Measurements from ENCODE around the gene CASQ1. TPM values are rescaled to one million over a fixed set of nuclear protein-coding genes. Genes with fewer than 3 reads are reported as not detected.

Gene CASQ1
- total and polyA plus RNA-seq, 8 donors = 0.17 to 0.71 (median 0.29) TPM; not detected in 1

DNA sequence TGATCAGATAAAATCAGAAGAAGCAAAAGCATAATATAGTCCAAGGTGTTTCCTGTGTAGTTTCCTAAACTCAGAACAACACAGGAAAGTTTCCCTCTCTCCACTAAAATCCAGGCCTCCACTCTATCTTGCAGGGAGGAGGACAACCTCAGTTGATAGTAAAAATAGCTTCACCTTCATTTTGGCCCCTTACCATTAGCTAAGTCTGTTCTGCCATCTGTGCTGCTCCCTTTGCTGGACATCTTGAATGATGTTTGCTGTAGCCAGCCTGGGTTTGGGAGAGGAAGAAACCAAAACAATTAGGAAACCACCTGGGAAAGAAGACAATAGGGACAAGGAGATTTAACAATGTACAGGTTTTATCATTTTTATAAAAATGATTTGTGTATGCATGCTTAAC lies 53.4 kb downstream of the CASQ1 start:
- Histone ChIP-seq H3K27ac (no peak overlapping the region), H3K9me3 (no peaks in the 10 kb centered on the region), H3K4me3 (no peak overlapping the region), H3K4me1 (peaks cover 0 to 5% of the 10 kb centered on the region in 2 donors), H3K27me3 (no peaks in the 10 kb centered on the region), H3K36me3 (peaks cover 1 to 57% of the 10 kb centered on the region in 2 donors)
- TF ChIP-seq, protein P1, sequence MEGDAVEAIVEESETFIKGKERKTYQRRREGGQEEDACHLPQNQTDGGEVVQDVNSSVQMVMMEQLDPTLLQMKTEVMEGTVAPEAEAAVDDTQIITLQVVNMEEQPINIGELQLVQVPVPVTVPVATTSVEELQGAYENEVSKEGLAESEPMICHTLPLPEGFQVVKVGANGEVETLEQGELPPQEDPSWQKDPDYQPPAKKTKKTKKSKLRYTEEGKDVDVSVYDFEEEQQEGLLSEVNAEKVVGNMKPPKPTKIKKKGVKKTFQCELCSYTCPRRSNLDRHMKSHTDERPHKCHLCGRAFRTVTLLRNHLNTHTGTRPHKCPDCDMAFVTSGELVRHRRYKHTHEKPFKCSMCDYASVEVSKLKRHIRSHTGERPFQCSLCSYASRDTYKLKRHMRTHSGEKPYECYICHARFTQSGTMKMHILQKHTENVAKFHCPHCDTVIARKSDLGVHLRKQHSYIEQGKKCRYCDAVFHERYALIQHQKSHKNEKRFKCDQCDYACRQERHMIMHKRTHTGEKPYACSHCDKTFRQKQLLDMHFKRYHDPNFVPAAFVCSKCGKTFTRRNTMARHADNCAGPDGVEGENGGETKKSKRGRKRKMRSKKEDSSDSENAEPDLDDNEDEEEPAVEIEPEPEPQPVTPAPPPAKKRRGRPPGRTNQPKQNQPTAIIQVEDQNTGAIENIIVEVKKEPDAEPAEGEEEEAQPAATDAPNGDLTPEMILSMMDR (IDR thresholded peaks at IDR 0.05) = no peak
- intact Hi-C loops (cut with DNase I) = loop anchor here in 1 of 2 donors (10.0 kb wide), 1 partner anchor 49 kb away; the partner anchor contains the start of gene CASQ1
- DNase-seq (no peak), ATAC-seq (no peak)

DNA sequence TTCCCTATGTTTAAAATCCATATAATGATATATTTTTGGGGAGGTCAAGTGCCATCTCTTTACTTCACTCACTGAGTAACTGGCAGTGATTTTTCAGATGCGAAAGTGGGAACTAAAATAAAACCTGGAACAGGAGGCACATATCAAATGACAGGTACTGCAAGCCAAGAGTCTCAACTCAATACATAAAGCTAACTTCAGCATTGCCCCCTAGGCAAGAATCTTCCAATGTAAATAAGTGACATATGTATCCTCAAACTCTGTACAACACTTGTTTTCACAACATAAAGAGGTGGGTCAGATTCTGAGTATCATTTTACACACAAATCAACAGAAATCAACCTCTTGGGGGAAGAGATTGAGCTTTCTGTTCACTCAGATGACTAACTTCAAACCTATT lies 53.8 kb downstream of the CASQ1 start:
- ATAC-seq (no peak), DNase-seq (no peak)
- Histone ChIP-seq H3K27ac (no peak overlapping the region), H3K36me3 (peaks cover 0 to 52% of the 10 kb centered on the region in 2 donors), H3K4me1 (peaks cover 0 to 5% of the 10 kb centered on the region in 2 donors), H3K4me3 (no peak overlapping the region), H3K9me3 (no peaks in the 10 kb centered on the region), H3K27me3 (no peaks in the 10 kb centered on the region)
- intact Hi-C loops (cut with DNase I) = loop anchor here in 1 of 2 donors (10.0 kb wide), 1 partner anchor 49 kb away; the partner anchor contains the start of gene CASQ1
- TF ChIP-seq, protein P1 (IDR thresholded peaks at IDR 0.05) = no peak

DNA sequence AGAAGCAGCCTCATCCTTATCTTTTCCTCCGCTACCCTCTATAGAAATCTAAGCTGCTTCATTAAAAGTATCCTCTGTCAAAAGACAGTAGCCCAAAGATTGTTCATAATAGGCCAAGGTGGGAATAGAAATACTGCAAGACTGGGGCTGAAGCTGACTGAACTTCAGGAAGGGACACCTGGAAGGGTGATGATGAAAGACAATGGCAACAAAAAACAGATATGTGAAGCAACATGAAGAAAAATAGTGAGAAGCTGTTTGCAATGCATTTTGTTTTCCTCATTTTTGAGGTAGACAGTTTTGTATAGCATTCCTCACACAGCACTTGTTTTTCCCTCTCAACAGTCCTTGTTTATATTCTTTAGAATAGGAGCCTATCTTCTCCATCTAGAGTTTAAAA lies 55.1 kb downstream of the CASQ1 start:
- Histone ChIP-seq H3K36me3 (peaks cover 0 to 40% of the 10 kb centered on the region in 2 donors), H3K4me3 (no peak overlapping the region), H3K27ac (no peak overlapping the region), H3K27me3 (no peaks in the 10 kb centered on the region), H3K9me3 (no peaks in the 10 kb centered on the region), H3K4me1 (peaks cover 0 to 5% of the 10 kb centered on the region in 2 donors)
- intact Hi-C loops (cut with DNase I) = loop anchor here in 1 of 2 donors (10.0 kb wide), 1 partner anchor 51 kb away; the partner anchor contains the start of gene CASQ1
- DNase-seq = no peak
- no peak for ATAC-seq
- TF ChIP-seq, protein P1 (IDR thresholded peaks at IDR 0.05) = no peak

DNA sequence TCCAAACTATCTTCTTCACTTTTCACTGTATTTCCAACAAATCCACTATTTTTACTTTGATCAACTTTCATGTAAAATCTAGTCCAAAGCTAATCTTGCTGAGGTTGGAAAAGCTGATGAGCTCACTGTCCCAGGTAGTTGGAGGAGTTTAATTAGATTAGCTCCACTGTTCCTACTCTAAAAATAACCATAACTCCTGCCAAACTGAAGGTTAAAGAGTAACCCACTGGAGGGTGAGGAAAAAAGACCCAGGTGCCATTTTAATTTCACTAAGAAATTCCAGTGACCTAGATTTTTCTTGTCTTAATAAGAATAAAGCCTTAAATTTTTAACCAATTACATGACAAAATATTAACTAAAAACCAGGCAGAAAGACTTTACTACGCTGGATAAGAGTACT lies 56.7 kb downstream of the CASQ1 start:
- H3K27me3 ChIP-seq = no peaks in the 10 kb centered on the region
- TF ChIP-seq, protein P1 (IDR thresholded peaks at IDR 0.05) = no peak
- intact Hi-C loops (cut with DNase I) = loop anchor here in 1 of 2 donors (10.0 kb wide), 1 partner anchor 52 kb away; the partner anchor contains the start of gene CASQ1
- no peaks in the 10 kb centered on the region for H3K9me3 ChIP-seq
- no peak for DNase-seq
- H3K4me1 ChIP-seq = peaks cover 0 to 5% of the 10 kb centered on the region in 2 donors
- peak; percentile 29 for ATAC-seq
- H3K4me3 ChIP-seq = no peak overlapping the region
- H3K36me3 ChIP-seq = peaks cover 0 to 28% of the 10 kb centered on the region in 2 donors
- no peak overlapping the region for H3K27ac ChIP-seq

DNA sequence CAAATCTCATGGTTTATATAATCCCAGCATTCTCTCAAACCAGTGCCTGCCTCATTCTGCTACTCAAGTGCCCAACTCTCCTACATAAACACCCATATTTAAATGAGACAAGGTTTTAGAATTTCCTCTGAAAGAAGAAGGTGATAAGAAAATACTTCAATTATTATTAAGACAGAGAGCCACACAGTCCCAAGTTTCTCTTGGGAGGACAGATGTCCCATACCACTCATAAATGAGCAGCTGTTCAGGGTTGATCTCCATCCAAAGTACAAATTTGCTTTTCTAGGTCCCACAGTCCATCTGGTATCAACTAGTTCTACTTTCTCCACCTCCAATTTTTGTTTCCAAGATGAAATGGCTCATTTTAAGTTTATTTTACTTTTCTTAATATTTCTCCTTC lies 60.6 kb downstream of the CASQ1 start:
- H3K27ac ChIP-seq = no peak overlapping the region
- H3K4me3 ChIP-seq = no peak overlapping the region
- H3K27me3 ChIP-seq = no peaks in the 10 kb centered on the region
- H3K36me3 ChIP-seq = peaks cover 0 to 21% of the 10 kb centered on the region in 2 donors
- H3K9me3 ChIP-seq = no peaks in the 10 kb centered on the region
- TF ChIP-seq, protein P1 (IDR thresholded peaks at IDR 0.05) = no peak
- no peak for ATAC-seq
- peaks cover 0 to 2% of the 10 kb centered on the region in 2 donors for H3K4me1 ChIP-seq
- no peak for DNase-seq
- intact Hi-C loops (cut with DNase I) = loop anchor here in 1 of 2 donors (2.0 kb wide), 1 partner anchor 150 kb away; no protein-coding TSS in a partner anchor

Other genes with a start within 250 kb of the CASQ1 start
- 1 to 10 TPM; 2.8 to 3.0 TPM for gene IGSF9, start 245.0 kb upstream of the CASQ1 start, total RNA-seq
- gene IGSF9, start 245.0 kb upstream of the CASQ1 start, polyA plus RNA-seq (ENCODE audit: insufficient read length in 6 of 6) = 10 to 100 TPM; 12.2 to 16.9 (median 14.6) TPM
- not detected for gene SLAMF9, start 236.3 kb upstream of the CASQ1 start, total RNA-seq
- gene SLAMF9, start 236.3 kb upstream of the CASQ1 start, polyA plus RNA-seq (ENCODE audit: insufficient read length in 6 of 6) = not detected
- gene PIGM, start 158.6 kb upstream of the CASQ1 start, total RNA-seq = 1 to 10 TPM; 7.0 to 9.5 TPM
- gene PIGM, start 158.6 kb upstream of the CASQ1 start, polyA plus RNA-seq (ENCODE audit: insufficient read length in 6 of 6) = 10 to 100 TPM; 11.6 to 13.2 (median 12.6) TPM
- under 1 TPM in 1 of 2 donors, not detected in 1; 0.58 TPM for gene KCNJ10, start 120.4 kb upstream of the CASQ1 start, total RNA-seq
- under 1 TPM; 0.27 to 0.72 (median 0.50) TPM for gene KCNJ10, start 120.4 kb upstream of the CASQ1 start, polyA plus RNA-seq (ENCODE audit: insufficient read length in 6 of 6)
- gene KCNJ9, start 109.0 kb upstream of the CASQ1 start, total RNA-seq = not detected
- gene KCNJ9, start 109.0 kb upstream of the CASQ1 start, polyA plus RNA-seq (ENCODE audit: insufficient read length in 6 of 6) = under 1 TPM in 3 of 6 donors, not detected in 3; 0.04 to 0.10 (median 0.08) TPM
- gene IGSF8, start 92.0 kb upstream of the CASQ1 start, total RNA-seq = 10 to 100 TPM; 27.5 to 38.3 TPM
- 10 to 100 TPM; 28.3 to 33.7 (median 31.7) TPM for gene IGSF8, start 92.0 kb upstream of the CASQ1 start, polyA plus RNA-seq (ENCODE audit: insufficient read length in 6 of 6)
- gene ATP1A2, start 74.8 kb upstream of the CASQ1 start, total RNA-seq = 1 to 10 TPM; 2.8 to 5.0 TPM
- 10 to 100 TPM in 4 of 6 donors, 1 to 10 TPM in 2; 7.7 to 15.9 (median 12.4) TPM for gene ATP1A2, start 74.8 kb upstream of the CASQ1 start, polyA plus RNA-seq (ENCODE audit: insufficient read length in 6 of 6)
- not detected for gene ATP1A4, start 39.0 kb upstream of the CASQ1 start, total RNA-seq
- gene ATP1A4, start 39.0 kb upstream of the CASQ1 start, polyA plus RNA-seq (ENCODE audit: insufficient read length in 6 of 6) = under 1 TPM; 0.10 to 0.26 (median 0.17) TPM
- 100 to 1,000 TPM; 175 to 178 TPM for gene PEA15, start 14.8 kb downstream of the CASQ1 start, total RNA-seq
- 100 to 1,000 TPM; 131 to 149 (median 141) TPM for gene PEA15, start 14.8 kb downstream of the CASQ1 start, polyA plus RNA-seq (ENCODE audit: insufficient read length in 6 of 6)
- 10 to 100 TPM; 93.9 to 99.3 TPM for gene DCAF8, start 72.0 kb downstream of the CASQ1 start, total RNA-seq
- gene DCAF8, start 72.0 kb downstream of the CASQ1 start, polyA plus RNA-seq (ENCODE audit: insufficient read length in 6 of 6) = 100 to 1,000 TPM; 166 to 235 (median 207) TPM
- 10 to 100 TPM; 42.9 to 57.1 TPM for gene PEX19, start 94.6 kb downstream of the CASQ1 start, total RNA-seq
- gene PEX19, start 94.6 kb downstream of the CASQ1 start, polyA plus RNA-seq (ENCODE audit: insufficient read length in 6 of 6) = 10 to 100 TPM; 67.0 to 76.0 (median 72.6) TPM
- gene COPA, start 152.7 kb downstream of the CASQ1 start, total RNA-seq = 100 to 1,000 TPM; 174 to 181 TPM
- 100 to 1,000 TPM; 149 to 182 (median 172) TPM for gene COPA, start 152.7 kb downstream of the CASQ1 start, polyA plus RNA-seq (ENCODE audit: insufficient read length in 6 of 6)
- gene NCSTN, start 152.8 kb downstream of the CASQ1 start, total RNA-seq = 10 to 100 TPM; 90.7 to 93.8 TPM
- 100 to 1,000 TPM; 111 to 125 (median 118) TPM for gene NCSTN, start 152.8 kb downstream of the CASQ1 start, polyA plus RNA-seq (ENCODE audit: insufficient read length in 6 of 6)
- under 1 TPM; 0.09 to 0.26 TPM for gene NHLH1, start 176.5 kb downstream of the CASQ1 start, total RNA-seq
- under 1 TPM; 0.13 to 0.58 (median 0.23) TPM for gene NHLH1, start 176.5 kb downstream of the CASQ1 start, polyA plus RNA-seq (ENCODE audit: insufficient read length in 6 of 6)
- gene VANGL2, start 210.0 kb downstream of the CASQ1 start, total RNA-seq = 1 to 10 TPM; 2.7 to 5.5 TPM
- 10 to 100 TPM; 35.6 to 42.7 (median 38.5) TPM for gene VANGL2, start 210.0 kb downstream of the CASQ1 start, polyA plus RNA-seq (ENCODE audit: insufficient read length in 6 of 6)